HL-60 (cell line): Measurements from ENCODE around the gene GPC4.

ENCODE experiments used
- CTCF ChIP-seq: IDR thresholded peaks from one replicate; pipeline ENCODE4 v1.5.1; 2011; ENCODE audit warnings: low read length, control low read depth, inconsistent platforms; ENCODE audit not compliant: insufficient read depth
- POLR2AphosphoS5 ChIP-seq: IDR thresholded peaks from 2 replicates; pipeline ENCODE4 v1.6.1; 2012; ENCODE audit warnings: low read depth
- SPI1 ChIP-seq: IDR thresholded peaks from 2 replicates; pipeline ENCODE4 v1.6.1; 2012; ENCODE audit warnings: low read depth, mild to moderate bottlenecking, borderline replicate concordance

- no peak for TF ChIP-seq CTCF
- TF ChIP-seq POLR2AphosphoS5 = no peak
- no peak for TF ChIP-seq SPI1
These were observed 24.9 kb upstream of the GPC4 start for GRCh38 chrX:133440081-133440796.
